HCT116 (cell line): ENCODE data around the gene LAMA4. TPM values are rescaled to one million over a fixed set of nuclear protein-coding genes. Genes with fewer than 3 reads are reported as not detected.

ENCODE experiments used
- ATAC-seq: fragments of 200-7000 bp; cut with Tn5 transposase; 2 replicates; pipeline ENCODE4 v1.9.1; 2020; ENCODE audit warnings: mild to moderate bottlenecking, moderate library complexity
- BruUV-seq: library from RNA; stranded (reverse); fragments of 400-500 nt; replicated peaks from 2 replicates; lab custom pipeline; 2021; lab: Mats Ljungman, UMichigan
- CTCF ChIA-PET: fragments of 300-600 bp; sonication (Branson Sonifier 250); formaldehyde crosslinking; loops from one replicate; lab custom pipeline; 2021; ENCODE audit warnings: antibody characterized with exemption; lab: Charles Lee
- POLR2A ChIA-PET: fragments of 300-600, 350-600 bp; sonication (Branson Sonifier 250); formaldehyde crosslinking; loops from one replicate; lab custom pipeline; 2021; ENCODE audit warnings: antibody characterized with exemption; lab: Charles Lee
- RAD21 ChIA-PET, 2 experiments: fragments of 300-600 bp; sonication (Branson Sonifier 250); formaldehyde crosslinking; loops; one replicate each; lab custom pipeline; 2023; ENCODE audit warnings: low total read pairs in 2 of 2; ENCODE audit not compliant: uncharacterized antibody in 2 of 2, unreplicated experiment in 2 of 2, low non-redundant PET in 1 of 2; lab: Charles Lee
- DNase-seq: peaks from one replicate; pipeline ENCODE4 v3.0.0-alpha.2; 2010; ENCODE audit warnings: low read depth, low spot score
- H2AFZ ChIP-seq: fragments of 200-600 bp; shearing (Covaris generic), sonication (generic); 2 replicates; pipeline ENCODE4 v1.6.1; 2017; ENCODE audit warnings: low read depth, mixed run types, mixed read lengths, antibody characterized with exemption, low read length; ENCODE audit not compliant: poor library complexity, severe bottlenecking
- H3K27ac ChIP-seq: 2 replicates; pipeline ENCODE4 v1.5.1; 2012; ENCODE audit warnings: low read depth, low read length
- H3K27me3 ChIP-seq: fragments of 200-600 bp; sonication (generic); 2 replicates; pipeline ENCODE4 v1.6.1; 2016; ENCODE audit warnings: mixed run types, low read length, mixed read lengths; ENCODE audit not compliant: insufficient read depth
- H3K36me3 ChIP-seq, 2 experiments: fragments of 200-500 bp in 1 of 2; fragments of 200-600 bp in 1 of 2; sonication (Bioruptor generic) in 1 of 2; sonication (generic) in 1 of 2; 2 replicates each; pipeline versions ENCODE4 v1.5.1 to v1.6.1; 2014 to 2016; ENCODE audit warnings: low read length in 2 of 2, inconsistent platforms in 1 of 2, mixed read lengths in 1 of 2, mixed run types in 1 of 2; ENCODE audit not compliant: insufficient read depth in 2 of 2, control insufficient read depth in 1 of 2
- H3K4me1 ChIP-seq, 2 experiments: fragments of 200-600 bp in 1 of 2; sonication (generic) in 1 of 2; 2 replicates each; pipeline versions ENCODE4 v1.5.1 to v1.6.1; 2012 to 2017; ENCODE audit warnings: low read length in 2 of 2, inconsistent platforms in 1 of 2, mild to moderate bottlenecking in 1 of 2, mixed read lengths in 1 of 2, mixed run types in 1 of 2, moderate library complexity in 1 of 2; ENCODE audit not compliant: insufficient read depth in 2 of 2, control insufficient read depth in 1 of 2
- H3K4me2 ChIP-seq: fragments of 200-600 bp; sonication (generic); 2 replicates; pipeline ENCODE4 v1.6.1; 2017; ENCODE audit warnings: mixed run types, low read length, mixed read lengths
- H3K4me3 ChIP-seq, 2 experiments: fragments of 200-600 bp in 1 of 2; sonication (generic) in 1 of 2; replicated peaks in 1 of 2; 2 replicates each; pipeline ENCODE4 v1.5.1; 2011 to 2016; ENCODE audit warnings: low read length in 2 of 2, control low read depth in 1 of 2, low read depth in 1 of 2, mild to moderate bottlenecking in 1 of 2, mixed read lengths in 1 of 2, mixed run types in 1 of 2
- H3K79me2 ChIP-seq: fragments of 200-600 bp; sonication (generic); 2 replicates; pipeline ENCODE4 v1.6.1; 2017; ENCODE audit warnings: mild to moderate bottlenecking, mixed run types, low read length, moderate library complexity, mixed read lengths; ENCODE audit not compliant: insufficient read depth
- H3K9ac ChIP-seq: fragments of 200-600 bp; sonication (generic); 2 replicates; pipeline ENCODE4 v1.6.1; 2016; ENCODE audit warnings: low read length, mixed read lengths
- H3K9me2 ChIP-seq: fragments of 200-600 bp; sonication (generic), shearing (Covaris generic); 2 replicates; pipeline ENCODE4 v1.6.1; 2017; ENCODE audit warnings: mixed run types, mild to moderate bottlenecking, moderate library complexity; ENCODE audit not compliant: insufficient read depth
- H3K9me3 ChIP-seq, 2 experiments: fragments of 200-500 bp in 1 of 2; fragments of 200-600 bp in 1 of 2; sonication (Bioruptor generic) in 1 of 2; sonication (generic) in 1 of 2; 2 replicates each; pipeline ENCODE4 v1.6.1; 2014 to 2017; ENCODE audit warnings: low read length in 2 of 2, mixed read lengths in 2 of 2, inconsistent platforms in 1 of 2, low read depth in 1 of 2, mild to moderate bottlenecking in 1 of 2, mixed run types in 1 of 2, moderate library complexity in 1 of 2; ENCODE audit not compliant: control insufficient read depth in 1 of 2, insufficient read depth in 1 of 2
- H4K20me1 ChIP-seq: fragments of 200-600 bp; sonication (generic), shearing (Covaris generic); 2 replicates; pipeline ENCODE4 v1.6.1; 2017; ENCODE audit warnings: mixed run types, mild to moderate bottlenecking, moderate library complexity; ENCODE audit not compliant: insufficient read depth
- CBX3 ChIP-seq: IDR thresholded peaks from 2 replicates; pipeline ENCODE4 v1.6.1; 2012; ENCODE audit warnings: low read depth
- CTCF ChIP-seq, 3 experiments: fragments of 200-600 bp in 1 of 3; sonication (generic) in 1 of 3; IDR thresholded peaks in 2 of 3; conservative IDR thresholded peaks in 1 of 3; 2 replicates each; pipeline ENCODE4 v1.5.1; 2012 to 2017; ENCODE audit warnings: low read depth in 2 of 3, low read length in 2 of 3, antibody characterized with exemption in 1 of 3, borderline replicate concordance in 1 of 3, control low read depth in 1 of 3, mild to moderate bottlenecking in 1 of 3, mixed read lengths in 1 of 3, mixed run types in 1 of 3, moderate library complexity in 1 of 3; ENCODE audit not compliant: insufficient read depth in 1 of 3
- EZH2phosphoT487 ChIP-seq: fragments of 200-600 bp; IDR thresholded peaks from 2 replicates; pipeline ENCODE4 v1.6.1; 2018; ENCODE audit warnings: antibody characterized with exemption, borderline replicate concordance
- MAX ChIP-seq: IDR thresholded peaks from 2 replicates; pipeline ENCODE4 v1.6.1; 2012
- SIN3A ChIP-seq: IDR thresholded peaks from 2 replicates; pipeline ENCODE4 v1.6.1; 2012; ENCODE audit warnings: low read depth
- SP1 ChIP-seq: IDR thresholded peaks from 2 replicates; pipeline ENCODE4 v1.6.1; 2012; ENCODE audit warnings: low read depth
- TCF7L2 ChIP-seq: IDR thresholded peaks from 2 replicates; pipeline ENCODE4 v1.7.0; 2011; ENCODE audit warnings: borderline replicate concordance, inconsistent platforms; ENCODE audit not compliant: insufficient read depth, insufficient read length; ENCODE audit errors: extremely low read depth
- ZBTB33 ChIP-seq: IDR thresholded peaks from 2 replicates; pipeline ENCODE4 v1.6.1; 2011; ENCODE audit warnings: mild to moderate bottlenecking, low read length, moderate library complexity; ENCODE audit not compliant: insufficient replicate concordance; ENCODE audit errors: extremely low read depth
- ZNF274 ChIP-seq: fragments of 200-500 bp; sonication (Bioruptor generic); IDR thresholded peaks from 2 replicates; pipeline ENCODE4 v1.6.1; 2014; ENCODE audit warnings: mild to moderate bottlenecking, low read depth, low read length, inconsistent platforms
- intact Hi-C: fragments of 100-400 bp; cut with micrococcal nuclease; formaldehyde crosslinking; loops from 2 replicates; pipeline ENCODE4 v1.10.0; 2022
- total RNA-seq: library from RNA; stranded (reverse); gene quantifications from one replicate; pipeline ENCODE4 v1.2.1, GENCODE V29; 2021; ENCODE audit not compliant: unreplicated experiment

Gene LAMA4
- total RNA-seq, 1 experiment from 2014 or later: 2.2 TPM

GRCh38 chr6:112195166-112195565 is 59.2 kb downstream of the LAMA4 start:
- ChIA-PET RAD21 (no interaction called here), POLR2A (no interaction called here), CTCF (no interaction called here)
- Histone ChIP-seq H3K27ac (no peak overlapping the region), H3K4me1 (no peaks in the 10 kb centered on the region), H3K79me2 (no peaks in the 10 kb centered on the region), H3K9ac (no peak overlapping the region), H3K9me2 (no peaks in the 10 kb centered on the region), H3K36me3 (no peaks in the 10 kb centered on the region), H4K20me1 (no peaks in the 10 kb centered on the region), H3K27me3 (no peaks in the 10 kb centered on the region), H3K4me3 (no peak overlapping the region), H3K4me2 (no peak overlapping the region), H3K9me3 (no peaks in the 10 kb centered on the region), H2AFZ (no peak overlapping the region)
- intact Hi-C loops: no loop called here
- no TSS peak for BruUV-seq
- no peak for ATAC-seq
- TF ChIP-seq SP1: no peak
- TF ChIP-seq ZBTB33: no peak
- no peak for TF ChIP-seq CTCF (IDR thresholded peaks at IDR 0.05 in 2 of 3, conservative IDR thresholded peaks at IDR 0.05 in 1 of 3; ENCODE audit: borderline replicate concordance in 1 of 3, insufficient read depth in 1 of 3, low read depth in 2 of 3, low read length in 2 of 3)
- no peak for TF ChIP-seq EZH2phosphoT487
- TF ChIP-seq TCF7L2: no peak
- TF ChIP-seq MAX: no peak
- no peak for TF ChIP-seq CBX3
- TF ChIP-seq ZNF274: no peak
- no peak for TF ChIP-seq SIN3A
- TF ChIP-seq, all 23 proteins: peak for 0
- DNase-seq: no peak
